Heart left ventricle (tissue), 13 donors: ENCODE measurements around the gene TEDDM1.

Experiments used
- CTCF ChIP-seq, 12 donors: fragments of 200-600 bp; sonication (generic) in 4 of 12; IDR thresholded peaks; one replicate each; pipeline versions ENCODE4 v1.5.0 to v1.8.0; 2018 to 2022; ENCODE audit warnings: antibody characterized with exemption in 12 of 12, mild to moderate bottlenecking in 5 of 12
- POLR2A ChIP-seq, 2 donors: fragments of 450-650 bp; IDR thresholded peaks; one replicate each; pipeline ENCODE4 v1.6.1; 2017; ENCODE audit warnings: antibody characterized with exemption in 2 of 2, mild to moderate bottlenecking in 2 of 2, moderate library complexity in 2 of 2
- donor health status: ischemic (EF 13 %, LVEDD 7.1; RV severe dilation, severe dysfunction).
- donor health status: DM: no; HTN: yes; CAD: no.
- donor health status: DM: no; HTN: no; CAD: no.
- donor health status: ischemic (EF 25% LVEDD 6.9; RV normal size, moderate dysfunction).
- donor health status: ischemic (EF 25% LVEDD 5.7; RV mildly dilated, moderate dysfunction).
- donor health status: ischemic (EF 35%, LVEDD 5.7; RV mildly dilated, moderate dysfunction).
- donor health status: nonischemic (EF 11% LVEDD 7.7; RV severe dilation, severe dysfunction).
- donor health status: DM: yes; HTN: yes; CAD: no.
- donor health status: PGD.
- donor health status: ischemic (EF 29% LVEDD 5.4; RV normal size, mild dysfunction).
- donor health status: nonischemic (EF 23%, LVEDD 6.1; RV moderate dilation, normal function).

- TF ChIP-seq POLR2A (IDR thresholded peaks at IDR 0.05): no peak
- TF ChIP-seq CTCF (IDR thresholded peaks at IDR 0.05): no peak
Observed at GRCh38 chr1:182394055-182394775, 6.3 kb downstream of the TEDDM1 start.
